NCI-H524 treated with DMSO at 0.1 percent for 48 hours (cell line): ENCODE data around the gene MAGI2.

Experiments
- DNase-seq: peaks from one replicate; lab custom pipeline; 2025; lab: John Stamatoyannopoulos, UW

Gene MAGI2

GRCh38 chr7:79301419-79301818 lies 152.0 kb downstream of the MAGI2 start:
- DNase-seq: no peak

GRCh38 chr7:79300573-79300972 lies 152.9 kb downstream of the MAGI2 start:
- DNase-seq: no peak

- DNase-seq: no peak
Observed at GRCh38 chr7:79298145-79298760, 155.2 kb downstream of the MAGI2 start.

- no peak for DNase-seq
Observed at GRCh38 chr7:79296553-79297320, 156.7 kb downstream of the MAGI2 start.

GRCh38 chr7:79293655-79294142 lies 159.8 kb downstream of the MAGI2 start:
- no peak for DNase-seq

- DNase-seq: no peak
Observed at GRCh38 chr7:79292834-79293233, 160.6 kb downstream of the MAGI2 start.

DNA sequence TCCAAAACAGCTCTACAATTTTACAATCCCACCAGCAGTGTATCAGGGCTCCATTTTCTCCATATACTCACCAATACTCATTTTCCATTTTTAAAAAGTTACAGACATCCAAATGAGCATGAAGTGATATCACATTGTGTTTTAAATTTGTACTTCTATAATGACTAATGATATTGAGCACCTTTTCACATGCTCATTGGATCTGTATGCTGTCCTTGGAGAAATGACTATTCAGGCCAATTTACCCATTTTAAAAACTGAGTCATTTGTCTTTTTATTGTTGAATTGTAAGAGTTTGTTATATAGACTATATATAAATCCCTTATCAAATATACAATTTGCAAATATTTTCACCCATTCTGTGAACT lies 162.0 kb downstream of the MAGI2 start:
- DNase-seq: no peak

- DNase-seq: no peak
Observed at GRCh38 chr7:79290841-79291497, 162.5 kb downstream of the MAGI2 start.

DNA sequence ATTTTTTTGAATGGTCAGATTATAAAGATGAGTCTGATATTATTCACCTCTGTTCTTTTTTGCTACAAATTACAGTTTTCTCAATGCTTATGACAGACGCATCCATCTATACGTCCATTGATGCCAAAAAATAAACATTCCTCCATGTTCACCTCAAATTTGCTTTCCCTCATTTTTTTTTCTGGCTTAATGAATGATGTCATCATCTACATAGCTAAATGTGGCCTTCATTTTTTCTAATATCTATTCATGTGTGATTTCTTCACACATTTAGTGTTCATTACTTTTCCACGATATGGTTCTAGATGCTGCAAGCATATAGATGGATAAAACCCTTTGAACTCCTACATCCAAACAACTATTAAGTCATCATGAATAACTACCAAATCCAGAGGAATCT lies 163.1 kb downstream of the MAGI2 start:
- DNase-seq: no peak

DNA sequence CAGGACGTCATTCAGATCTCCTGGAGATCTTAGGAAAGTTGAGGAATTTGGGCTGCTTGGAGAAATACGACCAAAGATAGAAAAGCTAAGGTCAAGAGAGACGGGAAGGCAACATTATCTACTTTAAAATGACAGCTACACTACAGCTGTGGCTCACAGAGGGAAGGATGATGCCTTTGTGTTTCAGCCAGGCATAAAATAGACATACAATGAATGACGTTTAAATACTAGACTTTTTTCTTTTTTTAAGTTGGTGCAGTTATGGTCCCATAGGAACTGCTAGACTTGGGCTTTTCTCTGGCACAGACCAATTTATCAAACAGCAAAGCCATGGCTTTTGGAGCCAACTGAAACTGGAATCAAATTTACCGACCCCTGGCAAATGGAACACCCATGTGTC lies 164.8 kb downstream of the MAGI2 start:
- DNase-seq: no peak

GRCh38 chr7:79287981-79288380 lies 165.5 kb downstream of the MAGI2 start:
- no peak for DNase-seq

GRCh38 chr7:79286181-79286580 lies 167.3 kb downstream of the MAGI2 start:
- DNase-seq: no peak

DNA sequence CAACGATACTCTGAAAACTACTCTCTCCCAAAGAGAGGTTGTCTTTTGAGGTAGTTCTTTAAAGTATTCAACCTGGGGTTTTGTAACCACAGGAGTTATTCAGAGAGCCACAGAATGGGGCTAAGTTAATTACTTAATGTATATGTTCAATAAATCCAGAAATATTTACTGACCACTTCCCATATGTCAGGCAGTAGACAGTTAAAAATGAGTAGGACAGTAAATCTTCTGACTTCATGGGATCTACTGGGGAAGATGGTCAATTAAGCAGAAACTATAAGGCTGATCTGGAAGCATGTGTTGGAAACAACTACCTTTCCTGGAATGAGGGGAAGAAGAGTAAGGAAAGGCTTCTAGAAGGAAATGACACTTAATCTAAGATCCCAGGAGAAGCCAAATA lies 167.7 kb downstream of the MAGI2 start:
- no peak for DNase-seq

DNA sequence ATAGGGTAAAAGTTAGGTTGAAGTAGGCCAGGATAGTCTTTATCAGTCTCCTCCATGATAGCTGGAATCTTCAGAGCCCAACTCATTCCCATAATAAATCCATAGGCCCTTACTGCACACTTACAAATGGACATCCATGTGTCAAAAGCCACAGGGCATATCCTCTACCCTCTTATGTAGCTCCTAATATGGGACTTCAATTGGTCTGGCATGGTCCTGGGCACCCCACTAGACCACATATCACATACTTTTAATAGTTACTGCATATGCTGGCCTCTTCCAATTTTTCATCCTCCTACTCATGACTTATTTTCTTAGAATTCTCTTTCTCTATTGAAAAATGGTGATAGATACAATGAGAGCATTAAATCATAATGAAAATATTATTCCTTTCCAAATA lies 169.3 kb downstream of the MAGI2 start:
- DNase-seq: no peak

DNA sequence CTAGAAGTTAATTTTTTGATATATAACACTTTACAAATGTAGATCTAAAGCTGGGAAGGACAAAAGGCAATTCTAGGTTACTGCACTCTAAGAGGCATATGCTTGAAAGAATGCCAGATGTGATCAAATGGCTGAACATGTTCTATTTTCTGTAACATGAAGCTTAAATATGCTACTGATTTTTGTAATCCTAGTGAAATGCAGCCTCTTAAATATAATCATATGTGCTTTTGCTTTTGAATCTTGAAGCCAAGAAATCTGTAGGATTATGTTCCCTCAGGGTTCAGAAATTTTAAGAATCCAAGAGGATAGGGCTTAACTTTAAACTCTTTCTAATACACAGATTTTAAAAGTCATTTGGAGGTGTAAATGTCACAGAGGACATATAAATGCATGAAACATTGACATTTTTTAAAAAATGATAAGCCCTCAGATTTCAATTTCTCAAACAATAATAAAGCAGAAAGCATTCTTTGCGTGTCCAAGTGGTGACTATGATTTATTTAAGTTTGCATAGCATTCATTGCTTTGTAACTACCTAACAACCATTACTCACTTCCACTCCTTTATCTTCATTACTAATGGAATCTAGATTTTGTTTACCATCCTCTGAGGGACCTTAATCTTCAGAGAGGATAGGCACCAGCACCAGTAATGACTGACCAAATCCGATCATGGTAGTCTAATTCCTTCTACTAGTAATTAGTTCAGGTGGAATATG lies 170.4 kb downstream of the MAGI2 start:
- peak; percentile 50 for DNase-seq

- DNase-seq: peak; percentile 41
Observed at GRCh38 chr7:79282070-79282694, 171.3 kb downstream of the MAGI2 start.

DNA sequence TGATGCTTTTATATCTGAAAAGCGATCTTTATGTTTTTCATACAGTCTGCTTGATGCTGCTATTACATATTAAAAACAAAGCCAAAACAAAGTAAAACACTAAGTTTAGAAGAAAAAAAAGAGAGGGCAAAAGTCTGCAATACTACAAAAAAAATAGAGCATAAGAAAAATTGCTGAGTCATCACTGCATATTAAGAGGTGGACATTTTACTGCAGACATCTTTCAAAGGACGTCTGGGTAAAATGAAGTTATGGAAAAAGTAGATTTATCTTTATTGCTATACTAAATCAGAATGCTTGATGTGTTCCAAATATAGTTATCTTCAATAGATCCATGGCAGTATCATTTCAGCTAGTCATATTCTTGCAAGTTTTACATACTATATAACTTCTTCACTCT lies 172.0 kb downstream of the MAGI2 start:
- no peak for DNase-seq

GRCh38 chr7:79272938-79273337 lies 180.5 kb downstream of the MAGI2 start:
- DNase-seq: no peak

- peak; percentile 6 for DNase-seq
Observed at GRCh38 chr7:79272066-79272669, 181.3 kb downstream of the MAGI2 start.

DNA sequence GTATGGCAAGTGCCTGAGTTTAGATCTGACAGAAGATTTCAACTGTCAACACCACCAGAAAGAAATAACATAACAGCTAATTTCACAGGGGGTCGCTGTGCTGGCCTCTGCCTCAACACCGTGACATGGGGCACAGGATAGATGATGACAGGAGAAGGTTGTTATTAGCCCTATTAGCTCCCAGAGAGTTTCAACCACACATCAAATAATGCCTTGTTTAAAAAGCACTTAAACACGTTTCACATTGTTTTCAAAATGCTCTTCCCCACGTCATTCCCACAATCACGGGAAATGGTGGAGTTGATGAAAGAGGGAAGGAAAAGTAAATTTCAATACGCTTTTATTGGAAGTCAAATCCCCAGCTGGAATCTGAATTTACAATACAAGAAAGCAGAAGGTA lies 184.7 kb downstream of the MAGI2 start:
- DNase-seq: no peak

GRCh38 chr7:79258826-79259225 lies 194.6 kb downstream of the MAGI2 start:
- DNase-seq: no peak

GRCh38 chr7:79257959-79258358 lies 195.5 kb downstream of the MAGI2 start:
- DNase-seq: no peak
